GM12874 (cell line): ENCODE measurements around the gene ADK.

Source experiments
- TF ChIP-seq, protein P1 (sequence below): IDR thresholded peaks from 2 replicates; pipeline ENCODE4 v1.5.1; 2011; ENCODE audit warnings: low read depth, mild to moderate bottlenecking, control low read depth, low read length, moderate library complexity; ENCODE audit not compliant: insufficient read depth

The ADK gene

DNA sequence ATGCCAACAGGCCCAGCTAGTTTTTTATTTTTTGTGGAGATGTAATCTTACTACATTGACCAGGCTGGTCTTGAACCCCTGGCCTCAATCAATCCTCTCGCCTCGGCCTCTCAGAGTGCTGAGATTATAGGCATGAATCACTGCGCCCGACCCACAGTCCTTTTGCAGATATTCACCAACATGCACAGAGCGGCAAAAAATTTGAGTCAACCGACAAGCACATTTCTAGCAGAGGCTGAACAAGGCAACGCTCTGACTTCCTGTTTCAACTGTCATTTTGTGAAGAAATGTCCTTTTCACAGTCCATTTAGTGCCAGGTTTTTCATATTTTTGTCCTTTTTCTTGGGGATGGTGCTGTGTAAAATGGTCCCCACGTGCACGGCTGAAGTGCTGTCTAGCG is 604.3 kb downstream of the ADK start:
- TF ChIP-seq, protein P1, sequence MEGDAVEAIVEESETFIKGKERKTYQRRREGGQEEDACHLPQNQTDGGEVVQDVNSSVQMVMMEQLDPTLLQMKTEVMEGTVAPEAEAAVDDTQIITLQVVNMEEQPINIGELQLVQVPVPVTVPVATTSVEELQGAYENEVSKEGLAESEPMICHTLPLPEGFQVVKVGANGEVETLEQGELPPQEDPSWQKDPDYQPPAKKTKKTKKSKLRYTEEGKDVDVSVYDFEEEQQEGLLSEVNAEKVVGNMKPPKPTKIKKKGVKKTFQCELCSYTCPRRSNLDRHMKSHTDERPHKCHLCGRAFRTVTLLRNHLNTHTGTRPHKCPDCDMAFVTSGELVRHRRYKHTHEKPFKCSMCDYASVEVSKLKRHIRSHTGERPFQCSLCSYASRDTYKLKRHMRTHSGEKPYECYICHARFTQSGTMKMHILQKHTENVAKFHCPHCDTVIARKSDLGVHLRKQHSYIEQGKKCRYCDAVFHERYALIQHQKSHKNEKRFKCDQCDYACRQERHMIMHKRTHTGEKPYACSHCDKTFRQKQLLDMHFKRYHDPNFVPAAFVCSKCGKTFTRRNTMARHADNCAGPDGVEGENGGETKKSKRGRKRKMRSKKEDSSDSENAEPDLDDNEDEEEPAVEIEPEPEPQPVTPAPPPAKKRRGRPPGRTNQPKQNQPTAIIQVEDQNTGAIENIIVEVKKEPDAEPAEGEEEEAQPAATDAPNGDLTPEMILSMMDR = no peak
